ENCODE measurements around the gene BRD7. TPM values are rescaled to one million over a fixed set of nuclear protein-coding genes. Genes with fewer than 3 reads are reported as not detected.

Gene BRD7
- total RNA-seq, 2 donors from 2014 or later, result 21.8 to 32.6 TPM

DNA sequence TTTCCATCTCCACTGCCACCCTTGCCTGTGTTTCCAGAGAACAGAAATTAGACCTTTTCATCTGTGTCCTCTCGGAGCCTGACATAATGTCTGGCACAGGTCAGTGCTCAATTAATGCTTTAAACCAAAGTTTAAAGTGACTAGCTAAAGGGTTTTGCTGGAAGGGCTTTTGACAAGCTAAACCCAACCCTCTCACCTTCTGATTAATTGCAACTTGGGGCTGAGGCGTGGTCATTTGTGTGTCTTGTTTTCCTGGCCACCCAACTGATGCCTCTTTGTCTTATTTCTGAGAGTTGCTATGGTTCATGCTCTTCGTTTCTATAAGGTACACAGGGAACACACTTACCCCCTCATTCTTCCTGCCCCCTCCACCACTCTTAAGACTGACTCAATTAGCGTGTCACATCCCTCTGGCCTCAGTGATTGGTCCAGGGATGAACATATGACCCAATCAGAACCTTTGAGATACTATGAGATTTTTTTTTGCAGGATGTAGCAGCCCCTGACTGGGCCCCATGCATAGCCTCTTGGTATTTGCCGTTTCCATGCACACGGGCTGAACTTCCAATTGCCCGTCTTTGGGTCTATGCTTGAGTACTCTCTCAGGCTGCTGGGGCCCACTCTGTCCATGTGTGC, 15.8 kb upstream of the BRD7 start:
- ATAC-seq (no peak), DNase-seq (no peak)
- H3K4me3 ChIP-seq, result no peak overlapping the region
- no peaks in the 10 kb centered on the region for H3K36me3 ChIP-seq (replicated peaks in 1 of 2; ENCODE audit: insufficient read depth in 1 of 2, low read depth in 2 of 2)
- 72 to 76% methylated on average over 7 of the region's 7 CpGs for WGBS, 2 donors
- no peaks in the 10 kb centered on the region for H3K27me3 ChIP-seq
- intact Hi-C loops (cut with DNase I), result loop anchor here (10.0 kb wide), 1 partner anchor 290 kb away; no protein-coding TSS in a partner anchor
- TF ChIP-seq, protein P1, sequence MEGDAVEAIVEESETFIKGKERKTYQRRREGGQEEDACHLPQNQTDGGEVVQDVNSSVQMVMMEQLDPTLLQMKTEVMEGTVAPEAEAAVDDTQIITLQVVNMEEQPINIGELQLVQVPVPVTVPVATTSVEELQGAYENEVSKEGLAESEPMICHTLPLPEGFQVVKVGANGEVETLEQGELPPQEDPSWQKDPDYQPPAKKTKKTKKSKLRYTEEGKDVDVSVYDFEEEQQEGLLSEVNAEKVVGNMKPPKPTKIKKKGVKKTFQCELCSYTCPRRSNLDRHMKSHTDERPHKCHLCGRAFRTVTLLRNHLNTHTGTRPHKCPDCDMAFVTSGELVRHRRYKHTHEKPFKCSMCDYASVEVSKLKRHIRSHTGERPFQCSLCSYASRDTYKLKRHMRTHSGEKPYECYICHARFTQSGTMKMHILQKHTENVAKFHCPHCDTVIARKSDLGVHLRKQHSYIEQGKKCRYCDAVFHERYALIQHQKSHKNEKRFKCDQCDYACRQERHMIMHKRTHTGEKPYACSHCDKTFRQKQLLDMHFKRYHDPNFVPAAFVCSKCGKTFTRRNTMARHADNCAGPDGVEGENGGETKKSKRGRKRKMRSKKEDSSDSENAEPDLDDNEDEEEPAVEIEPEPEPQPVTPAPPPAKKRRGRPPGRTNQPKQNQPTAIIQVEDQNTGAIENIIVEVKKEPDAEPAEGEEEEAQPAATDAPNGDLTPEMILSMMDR (IDR thresholded peaks at IDR 0.05), result no peak
- no peak for TF ChIP-seq POLR2A (IDR thresholded peaks at IDR 0.05)
- no peaks in the 10 kb centered on the region for H3K4me1 ChIP-seq
- H3K27ac ChIP-seq, result no peak overlapping the region
- no peaks in the 10 kb centered on the region for H3K9me3 ChIP-seq

DNA sequence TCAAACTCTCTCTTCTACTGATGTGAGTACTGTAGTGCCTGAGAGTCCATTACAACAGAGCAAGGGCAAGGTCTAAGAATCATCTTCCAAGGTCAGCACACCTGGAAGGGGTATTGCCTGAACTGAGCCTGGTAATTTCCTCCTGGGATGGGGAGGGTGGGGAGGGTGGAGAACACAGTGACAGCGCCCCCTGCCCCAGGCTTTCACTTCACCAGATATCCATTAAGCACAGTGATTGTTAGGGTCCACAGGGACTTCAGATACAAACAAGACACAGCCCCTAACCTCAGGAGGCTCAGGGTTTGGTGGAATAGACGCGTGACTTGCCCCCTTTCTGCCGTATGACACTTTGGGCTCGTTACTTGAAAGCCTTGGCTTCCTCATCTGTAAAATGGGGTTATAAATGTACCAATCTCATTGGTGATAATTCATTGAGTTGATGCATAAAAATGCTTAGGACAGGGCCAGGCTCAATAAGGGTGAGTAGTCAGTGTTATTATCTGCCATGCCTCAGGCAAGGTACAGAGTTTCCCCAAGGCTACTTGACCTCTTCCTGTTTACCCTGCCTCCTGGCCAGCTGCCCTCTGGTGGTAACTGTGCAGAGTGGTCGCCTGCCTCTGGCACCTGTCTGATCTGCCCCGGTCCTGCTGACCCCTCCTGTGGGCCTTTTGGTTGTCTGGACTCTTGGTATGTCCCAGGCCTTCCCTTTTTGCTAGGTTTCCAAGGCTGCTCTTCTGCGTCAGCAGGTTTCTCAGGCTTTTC, 13.1 kb upstream of the BRD7 start:
- WGBS, 2 donors, result 72 to 73% methylated on average over 7 to 8 of the region's 8 CpGs
- intact Hi-C loops (cut with DNase I), result loop anchor here (10.0 kb wide), 1 partner anchor 293 kb away; no protein-coding TSS in a partner anchor
- no peaks in the 10 kb centered on the region for H3K27me3 ChIP-seq
- H3K4me1 ChIP-seq, result no peaks in the 10 kb centered on the region
- ATAC-seq, result no peak
- H3K4me3 ChIP-seq, result no peak overlapping the region
- H3K9me3 ChIP-seq, result no peaks in the 10 kb centered on the region
- TF ChIP-seq, protein P1 (IDR thresholded peaks at IDR 0.05), result no peak
- TF ChIP-seq POLR2A (IDR thresholded peaks at IDR 0.05), result no peak
- no peak overlapping the region for H3K27ac ChIP-seq
- H3K36me3 ChIP-seq (replicated peaks in 1 of 2; ENCODE audit: insufficient read depth in 1 of 2, low read depth in 2 of 2), result no peaks in the 10 kb centered on the region
- peak in 1 of 4 donors; percentile 19 for DNase-seq

DNA sequence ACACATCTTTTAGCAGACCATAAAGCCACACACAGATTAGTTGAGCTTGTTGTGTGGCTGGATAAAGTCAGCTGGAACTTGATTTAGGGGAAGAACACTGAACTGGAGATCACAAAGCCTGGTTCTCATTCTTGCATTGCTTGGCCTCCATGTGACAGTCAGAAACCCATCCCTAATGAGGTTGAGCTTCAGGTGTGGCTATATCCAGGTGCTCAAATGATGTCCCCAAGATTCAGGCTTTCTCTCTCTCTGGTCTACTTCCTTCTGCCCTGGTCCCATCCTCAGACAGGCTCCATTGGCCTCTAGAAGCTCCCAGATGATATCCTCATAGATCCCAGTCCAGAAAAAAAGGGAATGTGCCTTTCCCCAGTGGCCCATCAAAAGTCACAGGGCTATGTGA, 9.6 kb upstream of the BRD7 start:
- no peak overlapping the region for H3K4me3 ChIP-seq
- no peaks in the 10 kb centered on the region for H3K9me3 ChIP-seq
- no peaks in the 10 kb centered on the region for H3K36me3 ChIP-seq (replicated peaks in 1 of 2; ENCODE audit: insufficient read depth in 1 of 2, low read depth in 2 of 2)
- no peaks in the 10 kb centered on the region for H3K4me1 ChIP-seq
- intact Hi-C loops (cut with DNase I), result no loop called here
- TF ChIP-seq, protein P1 (IDR thresholded peaks at IDR 0.05), result no peak
- no peak for TF ChIP-seq POLR2A (IDR thresholded peaks at IDR 0.05)
- DNase-seq (no peak), ATAC-seq (no peak)
- no peaks in the 10 kb centered on the region for H3K27me3 ChIP-seq
- no peak overlapping the region for H3K27ac ChIP-seq

DNA sequence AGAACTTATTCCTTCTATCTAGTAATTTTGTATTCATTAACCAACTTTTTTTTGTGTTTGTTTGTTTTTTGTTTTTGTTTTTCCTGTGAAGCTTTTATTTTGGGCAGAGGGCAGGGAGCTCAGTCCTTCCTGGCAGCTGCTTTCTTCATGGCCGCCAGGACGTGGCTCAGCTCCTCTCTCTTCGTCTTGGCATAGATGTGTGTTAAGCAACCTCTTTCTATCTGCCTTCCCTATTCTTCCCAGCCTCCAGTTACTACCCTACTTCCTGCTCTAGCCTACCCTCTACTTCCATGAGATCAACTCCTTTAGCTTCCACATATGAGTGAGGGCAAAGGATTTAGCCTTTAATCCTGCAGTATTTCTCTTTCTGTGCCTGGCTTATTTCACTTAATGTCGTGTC, 8.2 kb upstream of the BRD7 start:
- Histone ChIP-seq H3K27ac (no peak overlapping the region), H3K4me1 (no peaks in the 10 kb centered on the region), H3K27me3 (no peaks in the 10 kb centered on the region), H3K36me3 (replicated peaks in 1 of 2; ENCODE audit: insufficient read depth in 1 of 2, low read depth in 2 of 2) (no peaks in the 10 kb centered on the region), H3K4me3 (no peak overlapping the region), H3K9me3 (no peaks in the 10 kb centered on the region)
- WGBS, 2 donors, result 55 to 59% methylated on average over 4 of the region's 4 CpGs
- intact Hi-C loops (cut with DNase I), result no loop called here
- ATAC-seq, result no peak
- TF ChIP-seq, protein P1 (IDR thresholded peaks at IDR 0.05), result no peak
- no peak for TF ChIP-seq POLR2A (IDR thresholded peaks at IDR 0.05)
- no peak for DNase-seq
